HG02943 (cell line): ENCODE data around the gene SNRPD1.
"Not testable (repeated sequence)": the region's sequence is repeated elsewhere in the genome, so short reads cannot be mapped to it uniquely, and the experiment has no call there.

Source experiments
- ATAC-seq: cut with Tn5 transposase; IDR thresholded peaks from one replicate; pipeline ENCODE4 v1.9.1; 2021; ENCODE audit warnings: mild to moderate bottlenecking, low read depth, moderate library complexity; ENCODE audit not compliant: unreplicated experiment

Gene SNRPD1

DNA sequence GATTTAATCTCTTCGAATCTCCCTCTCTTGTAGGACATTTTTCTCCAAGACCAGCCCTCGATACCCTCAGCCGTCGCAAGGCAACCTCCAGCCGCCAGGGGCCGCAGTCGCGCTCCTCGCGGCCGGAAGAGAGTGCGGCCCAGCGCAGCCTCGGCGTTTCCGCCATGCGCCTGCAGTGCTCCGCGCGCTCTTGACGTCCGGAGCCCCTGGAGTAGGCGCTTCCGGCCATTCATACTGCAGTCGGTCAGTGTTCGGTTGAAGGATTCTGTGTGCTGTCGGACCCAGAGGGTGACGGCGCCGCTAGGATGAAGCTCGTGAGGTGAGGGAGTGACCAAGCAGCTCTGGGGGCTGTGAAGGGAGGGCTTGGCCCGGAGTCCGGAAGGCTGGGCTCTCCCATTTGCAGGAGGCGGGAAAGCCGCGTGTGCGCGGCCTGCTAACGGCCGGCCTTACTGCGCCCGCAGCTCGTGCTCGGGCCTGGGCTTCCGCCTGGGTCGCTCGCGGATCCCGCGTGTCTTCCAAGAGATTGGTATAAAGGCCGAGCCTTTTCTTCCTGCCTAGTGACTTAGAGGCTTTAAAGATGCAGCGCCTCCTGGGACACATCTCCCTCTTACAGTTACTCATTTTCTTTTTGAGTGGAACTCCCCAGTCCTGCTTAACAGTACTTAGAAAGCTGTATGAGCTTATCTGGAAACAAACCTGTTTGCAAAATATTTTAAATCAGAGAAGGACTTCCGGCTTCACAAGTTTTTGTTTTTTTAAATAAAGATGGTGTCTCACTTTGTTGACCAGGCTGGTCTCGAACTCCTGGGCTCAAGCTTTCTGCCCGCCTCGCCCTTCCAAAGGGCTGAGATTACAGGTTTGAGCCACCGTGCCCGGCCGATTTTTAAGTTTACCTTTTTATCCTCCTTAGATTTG, at the start of gene SNRPD1:
Gene SNRPD1, plus strand, starts transcription at position 190 of the 915 bp plus-strand sequence. Its CDS starts 116 bp downstream, at position 306.
- ATAC-seq, result peak; percentile 97

DNA sequence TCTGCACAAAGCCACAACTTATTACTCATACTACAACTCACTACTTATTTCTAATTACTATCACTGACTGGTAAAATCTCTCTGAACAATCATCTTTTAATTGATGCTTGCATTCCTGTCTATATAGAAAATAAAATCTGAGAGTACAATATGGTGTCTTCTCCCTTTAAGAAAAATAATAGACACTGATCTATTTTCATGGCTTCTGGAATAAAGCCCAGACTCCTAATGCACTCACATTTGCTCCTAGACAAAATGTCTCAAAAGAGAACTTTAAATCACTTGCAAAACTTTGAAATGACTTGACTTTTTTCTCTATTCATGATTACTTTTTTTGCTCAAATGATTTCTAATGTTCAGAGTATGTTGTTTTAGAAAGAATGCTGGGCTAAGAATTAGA, 40.3 kb upstream of the SNRPD1 start:
- ATAC-seq, result no peak

- ATAC-seq, result no peak
Measured at GRCh38 chr18:21575656-21576055, 36.5 kb upstream of the SNRPD1 start.

DNA sequence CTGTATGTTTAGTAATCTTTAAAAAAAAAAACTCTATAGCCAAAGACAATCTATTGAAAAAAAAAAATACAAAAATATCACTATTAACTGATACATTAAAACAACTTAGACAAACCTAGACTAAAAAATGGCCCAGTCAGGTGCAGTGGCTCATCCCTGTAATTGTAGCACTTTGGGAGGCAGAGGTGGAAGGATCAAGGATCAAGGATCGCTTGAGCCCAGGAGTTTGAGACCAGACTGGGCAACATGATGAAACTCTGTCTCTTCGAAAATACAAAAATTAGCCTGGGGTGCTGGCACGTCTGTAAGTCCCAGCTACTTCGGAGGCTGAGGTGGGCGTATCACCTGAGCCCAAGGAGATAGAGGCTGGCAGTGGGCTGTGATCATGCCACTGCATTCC, 27.7 kb upstream of the SNRPD1 start:
- no peak for ATAC-seq

- not testable (repeated sequence) for ATAC-seq
Measured at GRCh38 chr18:21592361-21592760, 19.8 kb upstream of the SNRPD1 start.

GRCh38 chr18:21593540-21594257, 18.4 kb upstream of the SNRPD1 start:
- no peak for ATAC-seq

DNA sequence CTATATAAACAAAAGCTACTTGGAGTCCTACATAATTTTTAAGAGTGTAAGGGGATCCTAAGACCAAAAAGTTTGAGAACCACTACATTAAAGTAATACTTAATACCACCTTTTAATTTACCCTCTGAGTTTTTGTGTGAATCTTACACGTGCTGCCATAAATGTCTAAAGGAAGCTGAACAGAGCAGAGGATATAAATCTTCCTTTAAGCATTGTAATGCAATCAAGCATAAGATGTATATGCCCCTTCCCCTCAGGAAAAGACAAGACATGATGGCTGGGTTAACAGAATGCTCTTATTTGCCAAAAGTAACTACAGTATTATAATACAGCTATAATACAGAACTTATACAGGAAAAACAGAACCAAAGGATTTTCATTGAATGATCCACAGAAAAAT, 14.5 kb upstream of the SNRPD1 start:
- no peak for ATAC-seq

GRCh38 chr18:21598726-21599584, 13.2 kb upstream of the SNRPD1 start:
- ATAC-seq, result no peak

- ATAC-seq, result peak; percentile 44
Measured at GRCh38 chr18:21599585-21600525, 12.3 kb upstream of the SNRPD1 start.

DNA sequence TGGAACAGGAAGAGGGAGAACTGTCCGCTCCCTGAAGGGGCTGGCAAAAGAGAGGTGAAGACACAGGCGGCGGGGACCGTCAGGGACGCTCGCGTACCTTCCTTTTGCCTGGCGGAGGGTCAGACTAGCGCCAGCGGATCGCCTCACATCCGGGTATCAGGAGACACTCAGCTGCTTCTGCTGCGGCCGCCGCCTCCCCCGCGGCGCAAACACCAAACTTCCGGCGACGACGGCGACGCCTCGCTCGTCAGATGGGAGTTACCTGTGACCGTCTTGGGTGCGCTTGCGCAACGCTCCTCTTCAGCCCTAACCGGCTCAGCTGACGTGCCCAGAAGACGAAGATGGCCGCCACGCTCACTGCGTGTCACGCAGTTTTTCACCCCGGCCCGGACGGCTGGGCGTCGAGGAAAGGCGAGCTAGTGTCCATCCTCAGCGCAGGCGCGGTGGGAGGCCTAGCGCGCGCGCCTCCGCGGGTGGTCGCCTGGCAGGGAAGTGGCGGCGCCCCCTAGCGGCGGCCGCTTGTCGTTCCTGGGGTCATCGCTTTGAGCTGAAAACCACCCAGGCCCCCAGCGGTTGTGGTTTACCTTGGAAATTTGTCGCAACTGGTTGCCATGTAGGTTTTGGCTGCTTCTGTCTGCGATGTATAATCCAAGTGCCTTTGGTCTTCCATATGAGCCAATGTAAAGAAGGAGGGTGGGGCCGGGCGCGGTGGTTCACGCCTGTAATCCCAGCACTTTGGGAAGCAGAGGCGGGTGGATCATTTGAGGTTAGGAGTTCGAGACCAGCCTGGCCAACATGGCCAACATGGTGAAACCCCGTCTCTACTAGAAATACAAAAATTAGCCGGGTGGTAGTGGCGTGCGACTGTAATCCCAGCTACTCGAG, 11.3 kb upstream of the SNRPD1 start, which contains the start of gene ESCO1:
Gene ESCO1, minus strand, starts transcription at position 179 of the 885 bp plus-strand sequence. CDS start 25,861 bp downstream, outside the sequence.
- ATAC-seq, result peak; percentile 82

DNA sequence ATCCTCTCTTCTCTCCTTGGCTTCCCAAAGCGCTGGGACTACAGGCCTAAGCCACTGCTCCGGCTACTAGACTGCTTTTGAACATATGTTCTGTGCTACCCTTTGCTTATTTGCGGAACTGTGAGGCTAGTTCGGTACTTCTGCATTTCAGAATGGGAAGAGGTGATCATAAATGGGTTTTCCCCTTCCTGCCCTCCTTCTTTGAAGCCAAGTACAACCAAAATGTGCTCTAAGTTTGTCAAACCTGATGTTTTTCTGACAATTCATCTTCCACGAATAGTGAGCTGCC, 9.9 kb upstream of the SNRPD1 start:
- ATAC-seq, result no peak

DNA sequence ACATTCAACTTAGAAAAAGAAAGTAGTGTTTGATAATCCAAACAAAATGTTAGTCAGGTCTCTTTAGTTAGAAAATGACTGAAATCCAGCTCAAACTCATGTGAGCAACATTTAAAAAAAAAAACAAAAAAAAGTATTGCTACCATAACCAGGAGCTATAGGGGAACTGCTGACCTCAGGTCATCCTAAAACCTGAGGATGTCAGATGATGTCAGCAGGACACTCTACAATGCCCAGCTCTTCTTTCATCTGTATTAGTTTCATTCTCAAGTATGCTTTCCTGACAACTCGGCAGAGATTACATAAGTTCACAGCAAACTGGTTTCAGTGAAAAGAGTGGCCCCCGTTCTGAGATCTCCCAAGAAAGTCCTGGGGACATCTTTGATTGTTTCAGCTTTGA, 7.4 kb upstream of the SNRPD1 start:
- ATAC-seq, result no peak

GRCh38 chr18:21605213-21605612, 6.9 kb upstream of the SNRPD1 start:
- no peak for ATAC-seq

DNA sequence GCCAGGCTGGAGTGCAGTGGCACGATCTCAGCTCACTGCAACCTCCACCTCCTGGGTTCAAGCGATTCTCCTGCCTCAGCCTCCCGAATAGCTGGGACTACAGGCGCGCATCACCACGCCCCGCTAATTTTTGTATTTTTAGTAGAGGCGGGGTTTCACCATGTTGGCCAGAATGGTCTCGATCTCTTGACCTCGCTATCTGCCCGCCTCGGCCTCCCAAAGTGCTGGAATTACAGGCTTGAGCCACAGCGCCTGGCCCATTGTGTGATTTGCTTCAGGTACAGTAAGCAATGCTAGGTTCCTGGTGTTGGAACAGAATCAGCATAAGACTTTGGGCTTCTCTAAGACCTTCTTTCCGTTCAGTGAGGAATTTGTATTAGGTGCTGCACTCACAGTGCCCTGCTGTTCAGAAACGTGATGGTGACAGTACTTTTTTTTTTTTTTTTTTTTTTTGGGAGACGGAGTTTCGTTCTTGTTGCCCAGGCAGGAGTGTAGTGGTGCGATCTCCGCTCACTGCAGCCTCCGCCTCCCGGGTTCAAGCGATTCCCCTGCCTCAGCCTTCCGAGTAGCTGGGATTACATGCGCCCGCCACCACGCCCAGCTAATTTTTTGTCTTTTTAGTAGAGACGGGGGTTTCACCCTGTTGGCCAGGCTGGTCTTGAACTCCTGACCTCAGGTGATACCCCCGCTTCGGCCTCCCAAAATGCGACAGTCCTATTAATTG, 551 bp upstream of the SNRPD1 start:
- not testable (repeated sequence) for ATAC-seq

- ATAC-seq, result not testable (repeated sequence)
Measured at GRCh38 chr18:21621640-21622039, 9.5 kb downstream of the SNRPD1 start.

DNA sequence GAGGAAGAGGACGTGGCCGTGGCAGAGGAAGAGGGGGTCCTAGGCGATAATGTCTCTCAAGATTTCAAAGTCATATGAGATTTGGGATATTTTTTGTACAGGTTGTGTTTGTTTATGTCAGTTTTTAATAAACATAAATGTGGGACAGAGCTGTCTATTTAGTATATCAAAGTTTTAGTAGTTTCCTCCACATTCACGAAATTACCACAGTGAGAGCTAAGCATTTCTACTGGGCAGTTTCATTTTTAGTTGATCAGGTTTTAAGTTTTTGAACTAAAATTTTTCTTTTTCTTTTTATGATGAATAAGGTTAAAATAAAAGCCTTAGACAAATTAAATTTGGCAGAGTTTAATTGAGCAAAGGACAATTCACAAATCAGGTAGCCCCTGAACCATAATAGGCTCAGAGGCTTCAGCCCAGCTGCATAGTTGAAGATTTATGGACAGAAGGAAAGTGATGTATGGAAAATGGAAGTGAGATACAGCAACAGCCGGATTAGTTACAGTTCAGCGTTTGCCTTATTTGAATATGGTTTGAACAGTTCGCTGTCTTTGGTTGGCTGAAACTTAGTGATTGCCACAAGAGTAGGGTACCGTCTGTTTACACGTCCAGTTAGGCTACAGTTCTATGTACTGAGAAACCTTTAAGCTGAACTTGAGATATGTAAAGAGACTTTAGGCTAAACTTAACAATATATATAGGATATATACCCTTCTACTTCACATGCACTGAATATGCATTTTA, 17.1 kb downstream of the SNRPD1 start:
- ATAC-seq, result peak; percentile 95

DNA sequence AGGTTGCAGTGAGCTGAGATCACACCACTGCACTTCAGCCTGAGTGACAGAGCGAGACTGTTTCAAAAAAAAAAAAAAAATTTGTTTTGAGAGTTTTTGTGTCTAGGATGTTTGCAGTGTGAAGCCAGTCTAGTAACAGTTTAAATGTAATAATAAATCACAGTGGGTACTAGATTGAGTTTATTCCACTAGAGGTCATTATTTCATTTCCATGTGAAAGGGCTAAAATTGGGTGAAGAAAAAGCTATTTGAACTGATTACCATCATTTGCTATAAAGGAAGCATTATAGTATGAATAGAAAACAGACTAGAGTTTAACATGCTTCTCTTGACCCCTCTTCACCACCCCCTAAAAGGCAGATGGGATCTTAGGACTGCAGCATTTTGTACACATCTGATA, 20.3 kb downstream of the SNRPD1 start:
- no peak for ATAC-seq
